Left lung (tissue), 10 donors: ENCODE data around the gene GGTLC2. TPM values are rescaled to one million over a fixed set of nuclear protein-coding genes. Genes with fewer than 3 reads are reported as not detected.
"Not testable (repeated sequence)": the region's sequence is repeated elsewhere in the genome, so short reads cannot be mapped to it uniquely, and the experiment has no call there.

Experiments
- ATAC-seq: fragments of 200-7000 bp; cut with Tn5 transposase; one replicate; pipeline ENCODE4 v1.9.1; 2020; ENCODE audit warnings: moderate library complexity
- DNase-seq, 4 donors: peaks; one replicate each; pipeline ENCODE4 v3.0.0-alpha.2; 2013 to 2020
- H3K27ac ChIP-seq, 2 donors: fragments of 200-600 bp; sonication (generic) in 1 of 2; one replicate each; pipeline versions ENCODE4 v1.5.0 to v1.8.0; 2020 to 2021
- H3K27me3 ChIP-seq, 2 donors: fragments of 200-600 bp; sonication (generic) in 1 of 2; one replicate each; pipeline versions ENCODE4 v1.5.0 to v1.8.0; 2020 to 2021
- H3K36me3 ChIP-seq, 2 donors: fragments of 200-600 bp; sonication (generic) in 1 of 2; one replicate each; pipeline versions ENCODE4 v1.5.0 to v1.8.0; 2020 to 2021
- H3K4me1 ChIP-seq, 2 donors: fragments of 200-600 bp; one replicate each; pipeline ENCODE4 v1.8.0; 2021
- H3K4me3 ChIP-seq, 2 donors: fragments of 200-600 bp; sonication (generic) in 1 of 2; one replicate each; pipeline versions ENCODE4 v1.5.0 to v1.8.0; 2020 to 2021; ENCODE audit warnings: mild to moderate bottlenecking in 1 of 2
- H3K9me3 ChIP-seq, 2 donors: fragments of 200-600 bp; sonication (generic) in 1 of 2; one replicate each; pipeline versions ENCODE4 v1.5.0 to v1.8.0; 2020 to 2021
- CTCF ChIP-seq, 2 donors: fragments of 200-600 bp; sonication (generic) in 1 of 2; IDR thresholded peaks; one replicate each; pipeline versions ENCODE4 v1.5.0 to v1.8.0; 2021; ENCODE audit warnings: antibody characterized with exemption in 2 of 2
- intact Hi-C, 2 donors: fragments of 100-400 bp; cut with DNase I; formaldehyde crosslinking; loops; one replicate each; pipeline versions ENCODE4 v1.11.2 to v1.14.2; 2022
- polyA plus RNA-seq, 6 donors: library from polyadenylated mRNA; unstranded; fragments of 120-200 nt; gene quantifications; one replicate each; pipeline ENCODE4 v1.2.1, GENCODE V29; 2013; ENCODE audit not compliant: insufficient read length in 6 of 6
- total RNA-seq, 2 donors: library from RNA; stranded (reverse); fragmentation: NEBNext Ultra II Directional; extraction: Animal tissue kit (Norgen Biotek cat#: 25700); gene quantifications; one replicate each; pipeline ENCODE4 v1.2.1, GENCODE V29; 2021
- donor health status: DM: no; HTN: yes; CAD: no.
- donor health status: DM: no; HTN: no; CAD: no.

The GGTLC2 gene
- total and polyA plus RNA-seq, 8 donors, result 0.26 to 0.55 (median 0.38) TPM; not detected in 1

- H3K27me3 ChIP-seq, result no peaks in the 10 kb centered on the region
- intact Hi-C loops, result no loop called here
- no peak for DNase-seq
- no peaks in the 10 kb centered on the region for H3K36me3 ChIP-seq
- peaks cover 0 to 2% of the 10 kb centered on the region in 2 donors for H3K9me3 ChIP-seq
- no peak for ATAC-seq
- H3K4me3 ChIP-seq, result no peak overlapping the region
- no peaks in the 10 kb centered on the region for H3K4me1 ChIP-seq
- TF ChIP-seq CTCF (IDR thresholded peaks at IDR 0.05), result no peak
- no peak overlapping the region for H3K27ac ChIP-seq
These were observed 40.9 kb upstream of the GGTLC2 start for GRCh38 chr22:22603470-22603947.

- H3K27ac ChIP-seq, result no peak overlapping the region
- H3K4me3 ChIP-seq, result no peak overlapping the region
- no peak for ATAC-seq
- H3K27me3 ChIP-seq, result no peaks in the 10 kb centered on the region
- no peak for TF ChIP-seq CTCF (IDR thresholded peaks at IDR 0.05)
- H3K9me3 ChIP-seq, result peaks cover 0 to 2% of the 10 kb centered on the region in 2 donors
- no peaks in the 10 kb centered on the region for H3K36me3 ChIP-seq
- intact Hi-C loops, result no loop called here
- no peak for DNase-seq
- no peaks in the 10 kb centered on the region for H3K4me1 ChIP-seq
These were observed 39.9 kb upstream of the GGTLC2 start for GRCh38 chr22:22604326-22605073.

GRCh38 chr22:22605074-22605404, 39.4 kb upstream of the GGTLC2 start:
- Histone ChIP-seq H3K27ac (no peak overlapping the region), H3K4me3 (no peak overlapping the region), H3K9me3 (peaks cover 0 to 2% of the 10 kb centered on the region in 2 donors), H3K4me1 (no peaks in the 10 kb centered on the region), H3K36me3 (no peaks in the 10 kb centered on the region), H3K27me3 (no peaks in the 10 kb centered on the region)
- no peak for DNase-seq
- ATAC-seq, result no peak
- intact Hi-C loops, result no loop called here
- no peak for TF ChIP-seq CTCF (IDR thresholded peaks at IDR 0.05)

GRCh38 chr22:22608022-22608421, 36.4 kb upstream of the GGTLC2 start:
- DNase-seq, H3K4me1 ChIP-seq, H3K27ac ChIP-seq, H3K9me3 ChIP-seq, H3K36me3 ChIP-seq, H3K27me3 ChIP-seq, ATAC-seq, H3K4me3 ChIP-seq, intact Hi-C loops: not testable (repeated sequence)

GRCh38 chr22:22609291-22609690, 35.1 kb upstream of the GGTLC2 start:
- H3K9me3 ChIP-seq, result peaks cover 0 to 2% of the 10 kb centered on the region in 2 donors
- no peaks in the 10 kb centered on the region for H3K27me3 ChIP-seq
- no peak overlapping the region for H3K4me3 ChIP-seq
- H3K4me1 ChIP-seq, result no peaks in the 10 kb centered on the region
- no peak for TF ChIP-seq CTCF (IDR thresholded peaks at IDR 0.05)
- intact Hi-C loops, result no loop called here
- no peaks in the 10 kb centered on the region for H3K36me3 ChIP-seq
- DNase-seq (no peak), ATAC-seq (no peak)
- no peak overlapping the region for H3K27ac ChIP-seq

GRCh38 chr22:22612516-22612915, 31.9 kb upstream of the GGTLC2 start:
- Histone ChIP-seq H3K36me3 (no peaks in the 10 kb centered on the region), H3K4me1 (no peaks in the 10 kb centered on the region), H3K27me3 (no peaks in the 10 kb centered on the region), H3K27ac (no peak overlapping the region), H3K9me3 (peaks cover 0 to 2% of the 10 kb centered on the region in 2 donors), H3K4me3 (no peak overlapping the region)
- intact Hi-C loops, result no loop called here
- no peak for TF ChIP-seq CTCF (IDR thresholded peaks at IDR 0.05)
- ATAC-seq (no peak), DNase-seq (no peak)
